Hematopoietic multipotent progenitor cell treated with erythropoietin and hydrocortisone succinate and interleukin-3 and kit ligand, for 17 days (in vitro differentiated cells): ENCODE results near the gene KCNJ5.
"Not testable (repeated sequence)": the region's sequence is repeated elsewhere in the genome, so short reads cannot be mapped to it uniquely, and the experiment has no call there.

ENCODE experiments used
- DNase-seq: peaks from one replicate; pipeline ENCODE4 v3.0.0-alpha.2; 2015; ENCODE audit warnings: low spot score

Gene KCNJ5

DNA sequence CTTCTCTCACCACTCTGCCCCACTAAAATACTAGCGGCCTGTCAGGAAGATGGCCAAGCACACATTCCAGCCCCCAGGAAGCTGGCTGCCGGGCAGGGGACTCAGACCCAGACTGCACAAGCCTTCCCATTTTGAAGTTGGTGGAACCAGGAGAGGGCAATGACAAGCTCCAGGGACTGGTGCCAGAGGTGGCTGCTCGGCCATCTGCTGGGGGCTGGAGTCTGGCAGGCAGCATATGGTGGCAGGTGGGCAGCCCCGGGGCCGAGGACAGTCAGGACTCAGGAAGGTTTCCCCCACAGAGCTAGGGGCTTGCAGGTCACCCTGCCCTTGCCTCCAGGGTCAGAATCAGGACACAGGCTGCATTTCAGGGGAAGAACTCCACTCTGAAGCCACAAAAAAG is 22.6 kb downstream of the KCNJ5 start:
- DNase-seq: no peak

DNA sequence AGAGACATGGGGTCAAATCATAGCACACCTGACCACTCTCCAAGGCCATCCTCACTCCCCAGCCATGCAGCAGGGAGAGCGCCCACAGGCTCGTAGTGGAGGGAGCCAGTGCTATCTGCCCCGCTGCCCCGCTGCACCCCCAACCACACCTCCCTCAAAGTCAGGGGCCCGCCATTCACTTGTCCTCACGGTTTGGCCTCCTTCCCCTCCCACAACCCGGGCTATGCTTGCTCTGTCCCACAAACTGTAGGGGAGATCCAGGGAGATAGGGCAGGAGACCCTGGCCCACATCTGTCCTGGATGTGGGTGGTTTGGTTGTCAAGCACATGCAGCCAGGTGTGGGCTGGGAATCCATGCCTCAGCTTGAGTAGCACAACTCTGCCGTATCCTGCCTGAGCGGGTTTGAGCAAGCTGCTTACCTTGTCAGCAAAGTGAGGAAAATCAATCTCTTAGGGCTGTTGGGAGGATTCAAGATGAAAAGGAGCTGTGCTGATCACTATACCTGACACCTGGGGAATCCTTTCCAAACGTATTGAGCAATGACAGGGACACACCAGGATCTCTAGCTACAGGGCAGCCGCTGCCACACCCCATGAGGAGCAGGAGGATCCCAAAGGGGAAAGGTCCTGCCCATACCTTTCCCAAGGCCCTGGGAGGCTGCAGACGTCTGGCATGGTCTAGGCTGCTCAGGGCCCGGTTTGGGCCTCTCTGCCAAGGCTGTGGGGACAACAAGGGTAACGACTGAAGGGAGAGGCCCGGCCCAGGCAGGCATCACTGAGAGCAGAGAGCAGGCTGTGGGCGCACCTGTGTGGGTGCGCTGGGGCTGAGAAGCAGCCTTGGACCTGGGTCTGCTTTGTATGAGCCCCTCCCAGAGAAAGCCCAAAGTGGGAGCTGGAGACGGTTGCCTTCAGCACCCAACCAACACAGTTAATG is 23.3 kb downstream of the KCNJ5 start:
- DNase-seq: no peak

DNA sequence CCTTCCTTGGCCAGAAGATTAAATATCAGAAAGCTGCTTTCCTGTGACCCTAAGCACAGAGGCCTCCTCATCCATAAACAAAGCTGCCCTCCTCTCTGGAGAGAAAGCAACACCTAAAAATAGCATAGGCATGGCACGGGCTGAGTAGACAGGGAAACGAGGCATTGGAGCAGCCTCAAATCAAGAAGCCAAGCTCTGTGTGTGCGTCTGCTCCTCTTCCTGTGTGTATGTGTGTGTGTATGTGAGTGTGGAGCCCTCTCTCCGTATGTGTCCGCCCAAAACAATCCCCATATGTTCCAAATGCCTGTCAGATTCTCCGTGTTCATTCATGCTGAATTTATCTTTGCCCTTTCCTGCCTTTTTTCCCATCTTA is 24.0 kb downstream of the KCNJ5 start:
- no peak for DNase-seq

DNA sequence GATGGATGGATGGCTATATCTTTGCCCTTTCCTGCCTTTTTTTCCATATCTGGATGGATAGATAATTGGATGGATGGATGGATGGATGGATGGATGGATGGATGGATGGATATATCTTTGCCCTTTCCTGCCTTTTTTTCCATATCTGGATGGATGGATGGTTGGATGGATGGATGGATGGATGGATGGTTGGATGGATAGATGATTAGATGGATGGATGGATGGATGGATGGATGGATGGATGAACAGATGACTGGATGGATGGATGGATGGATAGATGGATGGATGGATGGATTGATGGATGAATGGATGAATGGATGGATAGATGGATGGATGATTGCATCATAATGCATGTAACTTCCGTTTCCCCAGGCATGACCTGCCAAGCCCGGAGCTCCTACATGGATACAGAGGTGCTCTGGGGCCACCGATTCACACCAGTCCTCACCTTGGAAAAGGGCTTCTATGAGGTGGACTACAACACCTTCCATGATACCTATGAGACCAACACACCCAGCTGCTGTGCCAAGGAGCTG is 24.9 kb downstream of the KCNJ5 start:
- DNase-seq: no peak

DNA sequence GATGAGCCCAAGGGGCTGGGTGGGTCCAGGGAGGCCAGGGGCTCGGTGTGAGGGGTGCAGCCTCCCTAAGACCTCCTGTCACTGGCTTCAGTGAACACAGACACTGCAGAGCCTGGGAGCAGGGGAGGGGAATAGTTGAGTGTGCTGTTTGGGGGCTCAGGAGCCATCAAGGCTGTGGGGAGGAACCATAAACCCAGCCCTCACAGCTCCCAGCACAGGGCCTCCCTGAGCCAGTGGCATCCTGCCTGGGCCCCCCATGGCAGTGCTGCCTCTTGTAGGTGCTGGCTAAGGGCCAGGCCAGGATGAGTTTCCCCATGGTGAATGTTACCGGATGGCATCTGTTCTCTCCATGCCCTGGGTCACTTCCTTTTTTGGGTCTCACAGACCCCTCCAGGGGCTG is 25.5 kb downstream of the KCNJ5 start:
- DNase-seq: no peak

DNA sequence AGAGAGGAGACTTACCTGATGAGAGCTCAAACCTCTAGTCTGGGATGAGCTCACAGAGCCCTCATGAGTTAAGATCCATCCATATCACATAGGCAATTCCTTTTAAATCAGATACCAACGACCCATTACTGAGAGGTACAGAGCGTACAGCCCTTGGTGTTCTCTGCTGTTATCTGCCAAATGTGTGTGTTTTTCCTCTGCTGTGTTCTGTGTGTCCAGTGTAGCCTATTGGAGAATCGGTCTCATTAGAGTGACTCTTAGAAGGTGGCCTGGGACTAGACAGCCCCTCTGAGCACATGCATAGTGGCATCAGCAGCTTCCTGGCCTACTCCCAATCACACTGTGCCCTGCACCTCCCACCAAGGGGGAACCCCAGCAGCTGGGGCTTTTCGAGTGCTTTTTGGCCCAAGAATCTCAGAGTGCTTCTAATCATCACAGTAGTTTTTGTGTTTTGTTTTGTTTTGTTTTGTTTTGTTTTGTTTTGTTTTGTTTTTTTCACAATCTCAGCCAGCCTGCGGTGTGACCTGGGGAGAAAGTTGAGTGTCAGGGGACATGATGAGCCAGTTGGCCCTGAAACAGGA is 26.1 kb downstream of the KCNJ5 start:
- DNase-seq: no peak

DNA sequence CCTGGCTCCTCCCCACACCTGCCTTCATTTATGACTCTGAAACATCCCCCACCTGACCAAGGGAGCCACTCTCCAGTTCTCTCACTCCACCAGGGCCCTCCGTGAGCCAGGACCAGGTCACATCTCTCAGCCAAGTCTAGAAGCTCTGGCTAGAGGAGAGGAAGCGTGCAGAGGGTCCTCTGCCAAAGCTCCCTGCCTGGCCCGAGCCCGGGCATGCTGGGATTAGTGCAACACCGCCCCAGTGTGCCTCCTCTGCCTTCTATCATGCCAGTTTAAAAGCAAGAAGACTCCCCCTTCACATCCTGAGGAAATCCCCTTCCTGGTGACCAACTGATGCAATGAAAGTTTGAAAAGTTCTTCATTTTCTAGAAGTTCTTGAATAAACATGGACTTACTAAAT is 28.1 kb downstream of the KCNJ5 start:
- no peak for DNase-seq

DNA sequence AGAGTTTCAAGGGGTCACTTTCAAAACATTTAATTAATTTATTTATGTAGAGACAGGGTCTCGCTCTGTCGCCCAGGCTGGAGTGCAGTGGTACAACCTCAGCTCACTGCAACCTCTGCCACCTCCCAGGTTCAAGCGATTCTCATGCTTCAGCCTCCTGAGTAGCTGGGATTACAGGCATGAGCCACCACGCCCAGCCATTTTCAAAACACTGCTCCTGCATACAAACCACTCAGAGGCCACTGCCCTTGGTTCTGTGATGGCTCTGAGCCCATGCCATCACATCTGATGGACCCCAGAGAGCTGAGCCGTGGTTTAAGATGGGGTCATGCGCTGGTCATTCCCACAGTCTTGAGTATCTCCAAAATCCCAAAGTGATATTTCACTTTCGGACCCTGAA is 28.5 kb downstream of the KCNJ5 start:
- not testable (repeated sequence) for DNase-seq

DNA sequence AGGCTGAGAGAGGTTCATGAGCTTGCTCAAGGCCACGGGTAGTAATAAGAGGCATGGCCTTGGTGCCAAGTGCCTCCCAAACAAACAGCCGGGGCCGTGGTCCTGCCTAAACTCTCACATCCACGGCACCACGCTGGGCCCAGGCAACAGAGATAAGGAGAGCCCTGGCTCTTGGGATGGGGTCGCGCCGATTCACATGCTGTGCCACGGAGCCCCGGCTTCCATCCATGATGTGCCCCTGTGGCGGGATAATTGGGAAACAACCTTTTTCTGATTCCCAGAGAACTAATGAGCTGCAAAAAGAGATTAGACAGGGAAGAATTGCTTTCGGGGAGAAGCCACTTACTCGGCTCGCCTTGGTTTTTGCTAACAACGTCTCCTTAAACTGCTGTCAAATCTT is 29.5 kb downstream of the KCNJ5 start:
- DNase-seq: no peak

DNA sequence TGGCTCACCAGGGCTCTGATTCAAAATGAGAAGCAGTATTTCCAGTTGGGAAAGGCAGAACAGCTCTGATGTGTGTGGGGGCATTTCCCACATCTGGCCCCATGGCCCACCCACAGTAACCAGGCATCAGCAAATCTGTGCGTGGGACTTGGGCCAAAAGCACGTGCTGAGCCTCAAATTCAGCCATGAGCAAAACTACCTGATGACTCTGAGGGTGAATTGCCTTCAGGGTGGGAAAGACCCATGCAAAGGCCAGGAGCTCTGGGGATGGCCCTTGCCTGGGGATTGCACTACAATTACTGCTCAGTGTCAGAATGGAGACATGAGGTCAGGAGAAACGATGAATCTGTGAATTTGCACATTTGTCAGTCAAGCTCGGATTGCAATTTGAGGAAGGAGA is 30.6 kb downstream of the KCNJ5 start:
- no peak for DNase-seq

DNA sequence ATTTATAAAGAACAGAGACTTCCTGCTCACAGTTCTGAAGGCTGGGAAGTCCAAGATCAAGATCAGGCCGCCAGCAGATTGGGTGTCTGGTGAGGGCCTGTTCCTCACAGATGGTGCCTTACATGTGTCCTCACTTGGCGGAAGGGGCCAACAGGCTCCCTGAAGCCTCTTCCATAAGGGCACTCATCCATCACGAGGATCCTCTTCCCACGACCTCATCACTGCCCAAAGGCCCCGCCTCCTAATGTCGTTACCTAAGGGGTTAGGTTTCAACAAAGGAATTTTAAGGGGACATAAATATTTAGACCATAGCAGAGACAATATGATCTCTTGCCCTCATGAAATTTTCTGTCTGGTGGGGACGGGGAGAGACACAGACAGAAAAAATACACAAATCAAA is 32.9 kb downstream of the KCNJ5 start:
- DNase-seq: no peak

DNA sequence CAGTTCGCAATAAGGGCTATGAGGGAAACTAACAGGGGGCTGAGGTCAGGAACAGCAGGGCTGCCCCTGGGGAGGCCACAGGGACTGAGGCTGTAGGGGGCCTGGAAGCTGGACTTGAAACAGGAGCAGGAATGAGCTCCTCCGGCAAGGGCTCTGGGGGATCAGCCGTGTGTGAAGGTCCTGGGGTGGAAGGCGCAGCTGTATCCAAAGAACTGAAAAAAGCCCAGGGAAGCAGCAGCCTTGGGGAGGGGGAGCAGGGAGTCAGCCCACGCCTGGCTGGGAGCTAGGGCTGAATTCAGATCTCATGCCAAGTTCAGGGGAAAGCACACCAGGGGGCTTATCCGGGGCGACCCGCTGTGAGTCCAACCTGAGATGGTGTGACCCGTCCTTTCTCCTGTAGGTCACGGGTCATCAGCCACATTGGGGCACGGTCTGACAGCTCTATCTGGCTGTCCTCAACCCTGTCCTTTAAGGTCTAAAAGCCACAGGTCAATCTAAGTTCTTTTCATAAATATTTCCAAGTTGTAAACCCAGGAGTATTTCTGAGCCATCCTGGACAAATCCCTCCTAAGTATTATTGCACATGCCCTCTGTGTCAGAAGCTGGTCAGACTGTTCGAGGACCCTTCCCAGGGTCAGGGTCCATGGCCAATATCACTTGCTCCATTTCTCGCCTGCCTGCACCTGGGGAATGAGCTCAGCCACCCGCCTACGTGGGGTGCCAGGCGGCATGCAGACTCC is 33.5 kb downstream of the KCNJ5 start:
- DNase-seq: no peak

DNA sequence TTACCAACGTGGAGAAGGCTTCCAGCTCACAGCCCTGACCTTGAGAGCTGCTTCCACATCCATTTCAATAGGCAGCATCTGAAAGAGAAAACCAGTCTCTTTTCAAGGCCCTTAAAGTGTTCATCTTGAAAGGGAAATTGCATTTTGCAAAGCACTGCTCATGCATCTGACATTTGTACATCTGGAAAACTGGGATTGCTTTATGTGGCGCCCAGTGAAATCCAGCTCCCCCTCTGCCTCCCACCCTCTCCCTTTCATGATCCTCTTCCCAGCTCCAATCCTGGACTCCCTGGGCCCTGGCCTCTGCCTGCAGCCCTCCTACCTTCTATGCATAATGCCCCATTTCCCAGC is 34.1 kb downstream of the KCNJ5 start:
- no peak for DNase-seq

DNA sequence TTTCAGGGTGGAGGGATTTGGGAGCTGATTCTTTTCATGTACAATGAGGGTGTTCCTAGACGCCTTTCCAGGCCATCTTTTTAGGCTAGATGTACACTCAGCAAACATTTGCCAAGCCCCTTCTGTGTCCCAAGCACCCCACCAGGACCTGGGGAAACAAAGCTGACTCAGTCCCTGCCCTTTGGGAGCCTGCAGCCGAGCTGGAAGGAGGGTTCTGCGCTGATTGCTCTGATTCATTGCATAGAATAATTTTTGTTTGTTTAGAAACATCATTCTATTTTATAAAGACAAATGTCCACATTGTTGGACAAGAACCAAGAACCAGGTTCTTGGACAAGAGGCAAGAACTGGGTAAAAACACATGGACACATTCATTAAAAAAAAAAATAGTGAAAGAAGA is 34.8 kb downstream of the KCNJ5 start:
- no peak for DNase-seq

DNA sequence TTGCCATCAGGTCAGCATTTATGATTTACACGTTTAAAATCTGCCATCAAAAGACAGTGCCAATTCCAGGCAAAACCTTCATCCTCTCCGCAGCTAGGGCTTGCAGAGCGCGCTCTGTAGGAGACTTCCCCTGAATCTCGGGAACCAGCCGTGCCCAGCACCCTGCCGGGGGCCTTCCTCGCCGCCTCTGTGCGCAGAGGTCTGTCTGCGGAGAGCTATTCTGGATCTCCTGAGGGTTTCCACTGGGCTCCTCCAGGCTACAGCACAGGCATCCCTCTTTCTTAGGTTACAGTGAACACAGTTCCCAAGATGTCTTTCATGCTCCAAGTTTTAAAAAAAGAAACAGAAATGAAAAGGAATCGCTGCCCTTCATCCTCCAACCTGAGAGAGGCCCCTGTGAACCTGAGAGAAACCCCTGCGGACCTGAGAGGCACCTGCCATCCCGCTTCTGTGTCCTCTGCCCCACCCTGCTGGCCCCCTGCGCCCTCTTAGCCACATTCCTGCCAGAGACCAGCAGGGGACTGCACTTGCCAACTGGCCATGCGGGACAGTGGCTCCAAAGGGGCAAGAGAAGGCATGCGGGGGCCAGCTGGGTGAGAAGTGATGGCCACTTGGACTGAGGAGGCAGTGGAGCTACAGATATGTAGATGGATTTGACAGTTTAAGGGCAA is 35.4 kb downstream of the KCNJ5 start:
- DNase-seq: no peak

DNA sequence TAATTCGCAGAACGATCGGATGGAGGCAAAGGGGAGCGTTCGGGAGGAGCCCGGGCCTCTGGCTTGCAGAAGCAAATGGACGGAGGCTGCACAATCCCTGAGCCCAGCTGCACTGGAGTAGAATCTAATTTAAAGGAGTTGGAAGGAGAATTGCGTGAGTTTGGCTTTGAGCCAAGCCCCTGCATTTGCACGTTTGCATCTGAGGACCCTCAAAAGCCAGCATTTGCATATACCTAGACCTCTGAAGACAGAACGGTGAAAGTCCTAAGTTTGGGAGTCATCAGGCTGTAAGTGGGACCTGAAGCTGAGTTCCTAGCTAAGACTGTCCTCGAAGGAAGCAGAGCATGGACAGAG is 35.9 kb downstream of the KCNJ5 start:
- DNase-seq: no peak

DNA sequence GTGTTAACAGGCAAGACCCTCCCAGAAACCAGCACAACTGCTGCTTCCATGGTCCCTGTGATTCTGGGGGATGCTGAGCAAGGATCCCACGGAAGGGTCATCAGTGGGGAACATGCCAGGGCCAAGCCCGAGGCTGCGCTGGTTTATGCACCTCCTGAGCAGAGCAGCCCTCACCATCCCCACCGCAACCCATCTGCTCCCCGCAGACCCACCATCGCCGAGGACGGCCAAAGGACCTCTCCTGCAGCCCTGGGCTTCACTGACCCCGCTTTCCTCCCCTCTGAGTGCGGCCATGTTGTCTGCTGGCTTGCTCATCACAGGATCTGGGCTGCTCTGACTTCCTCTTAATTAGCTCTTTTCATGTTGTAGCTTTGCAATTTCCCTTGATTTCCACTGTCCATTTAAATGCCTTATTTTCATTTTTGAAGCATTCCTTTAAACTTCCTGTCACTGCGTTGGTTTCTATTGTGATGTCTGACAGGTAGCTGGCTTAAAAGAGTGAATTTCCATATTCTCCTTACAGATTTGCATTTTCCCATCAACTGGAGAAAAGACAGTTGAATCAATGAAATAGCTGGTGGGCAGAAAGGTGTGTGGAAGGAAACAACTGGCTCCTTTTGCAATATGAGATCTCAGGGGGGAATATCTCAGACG is 36.7 kb downstream of the KCNJ5 start:
- DNase-seq: no peak

DNA sequence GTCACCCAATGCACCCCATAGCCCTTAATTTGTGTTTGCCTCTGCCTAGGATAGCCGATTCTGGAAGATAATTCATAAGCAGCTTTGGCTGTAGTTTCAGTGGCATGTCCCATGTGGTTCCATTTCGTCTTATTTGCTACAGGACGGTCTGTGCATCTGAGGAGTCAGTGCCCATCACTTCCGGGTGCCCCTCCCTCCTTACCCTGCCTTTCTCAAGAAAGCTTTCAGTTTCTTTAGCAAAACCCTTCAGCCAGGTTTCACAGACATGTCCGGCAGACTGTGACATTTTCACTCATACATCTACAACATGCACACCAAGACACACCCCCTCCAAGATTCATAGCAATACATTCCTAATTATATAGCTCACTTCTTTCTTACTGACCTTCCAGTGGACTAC is 37.2 kb downstream of the KCNJ5 start:
- DNase-seq: no peak

DNA sequence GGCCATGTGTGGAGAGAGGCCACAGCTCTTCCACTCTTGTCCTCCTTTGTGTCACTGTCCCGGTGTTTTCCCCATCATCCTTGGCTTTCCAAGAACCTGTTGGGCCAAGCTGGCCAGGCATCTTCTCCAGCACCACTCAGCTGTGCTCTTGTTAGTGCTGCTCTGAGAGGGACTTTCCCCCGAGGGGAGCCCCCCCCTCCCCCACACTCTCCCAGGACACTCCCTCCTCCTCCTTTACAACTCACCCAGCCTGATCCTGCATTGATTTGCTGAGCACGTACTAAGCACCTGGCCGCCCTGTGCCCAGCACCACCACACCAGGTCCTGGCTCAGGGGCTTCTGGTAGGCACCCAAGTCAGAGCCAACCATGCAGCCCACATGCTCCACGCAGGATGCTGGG is 38.3 kb downstream of the KCNJ5 start:
- DNase-seq: no peak

DNA sequence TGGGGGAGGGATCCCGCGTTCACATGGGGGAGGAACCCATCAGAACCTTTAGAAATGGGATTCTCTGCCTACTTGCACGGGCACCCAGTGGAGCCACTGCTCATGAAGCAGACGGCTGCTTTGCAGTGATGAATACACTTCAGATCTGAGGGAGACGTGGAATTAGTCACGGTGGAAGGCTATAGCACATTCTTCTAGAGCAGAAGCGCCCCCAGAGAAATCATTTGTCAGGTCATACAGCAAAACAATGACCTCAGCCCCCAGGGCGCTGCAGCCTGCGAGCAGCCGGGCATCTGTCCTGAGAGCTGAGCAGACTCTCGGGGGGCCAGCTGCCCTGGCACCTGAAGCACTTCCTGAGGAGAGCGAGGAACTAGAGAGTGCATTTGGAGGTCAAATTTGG is 38.8 kb downstream of the KCNJ5 start:
- no peak for DNase-seq

DNA sequence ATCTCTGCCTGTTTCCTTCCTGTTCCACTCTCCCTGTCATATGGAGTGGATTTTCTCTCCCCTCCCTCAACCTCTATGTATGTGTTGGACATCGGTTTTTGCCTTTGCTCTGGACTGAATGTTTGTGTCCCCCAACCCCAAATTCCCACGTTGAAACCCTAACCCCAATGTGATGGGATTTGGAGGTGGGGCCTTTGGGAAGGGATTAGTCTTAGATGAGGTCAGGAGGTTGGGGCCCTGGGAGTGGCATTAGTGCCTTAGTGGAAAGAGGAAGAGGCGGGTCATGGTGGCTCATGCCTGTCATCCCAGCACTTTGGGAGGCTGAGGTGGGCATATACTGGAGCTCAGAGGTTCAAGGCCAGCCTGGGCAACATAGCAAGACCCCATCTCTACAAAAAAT is 39.9 kb downstream of the KCNJ5 start:
- no peak for DNase-seq

DNA sequence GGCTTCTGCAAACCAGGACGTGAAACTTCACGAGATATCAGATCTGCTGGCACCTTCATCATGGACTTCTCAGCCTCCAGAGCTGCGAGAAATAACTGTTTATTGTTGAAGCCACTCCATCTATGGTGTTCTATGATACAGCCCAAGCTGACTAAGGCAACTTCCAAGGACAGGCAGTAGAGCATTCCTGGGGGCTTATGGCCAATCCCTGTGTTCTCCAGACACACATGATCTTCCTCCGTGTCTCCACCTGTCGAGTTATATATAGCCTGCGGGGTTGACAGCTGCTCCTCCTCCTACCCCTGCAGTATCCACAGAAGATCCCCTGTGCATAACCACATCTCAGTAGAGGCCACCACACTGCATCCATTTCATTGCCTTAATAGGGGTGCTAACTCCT is 40.5 kb downstream of the KCNJ5 start:
- no peak for DNase-seq
